HCT116 (cell line): Measurements from ENCODE around the gene HEXA. TPM values are rescaled to one million over a fixed set of nuclear protein-coding genes. Genes with fewer than 3 reads are reported as not detected.

Source experiments
- ATAC-seq: fragments of 200-7000 bp; cut with Tn5 transposase; 2 replicates; pipeline ENCODE4 v1.9.1; 2020; ENCODE audit warnings: mild to moderate bottlenecking, moderate library complexity
- BruUV-seq: library from RNA; stranded (reverse); fragments of 400-500 nt; replicated peaks from 2 replicates; lab custom pipeline; 2021; lab: Mats Ljungman, UMichigan
- CTCF ChIA-PET: fragments of 300-600 bp; sonication (Branson Sonifier 250); formaldehyde crosslinking; loops from one replicate; lab custom pipeline; 2021; ENCODE audit warnings: antibody characterized with exemption; lab: Charles Lee
- POLR2A ChIA-PET: fragments of 300-600, 350-600 bp; sonication (Branson Sonifier 250); formaldehyde crosslinking; loops from one replicate; lab custom pipeline; 2021; ENCODE audit warnings: antibody characterized with exemption; lab: Charles Lee
- RAD21 ChIA-PET, 2 experiments: fragments of 300-600 bp; sonication (Branson Sonifier 250); formaldehyde crosslinking; loops; one replicate each; lab custom pipeline; 2023; ENCODE audit warnings: low total read pairs in 2 of 2; ENCODE audit not compliant: uncharacterized antibody in 2 of 2, unreplicated experiment in 2 of 2, low non-redundant PET in 1 of 2; lab: Charles Lee
- DNase-seq: peaks from one replicate; pipeline ENCODE4 v3.0.0-alpha.2; 2010; ENCODE audit warnings: low read depth, low spot score
- H2AFZ ChIP-seq: fragments of 200-600 bp; shearing (Covaris generic), sonication (generic); 2 replicates; pipeline ENCODE4 v1.6.1; 2017; ENCODE audit warnings: low read depth, mixed run types, mixed read lengths, antibody characterized with exemption, low read length; ENCODE audit not compliant: poor library complexity, severe bottlenecking
- H3K27ac ChIP-seq: 2 replicates; pipeline ENCODE4 v1.5.1; 2012; ENCODE audit warnings: low read depth, low read length
- H3K27me3 ChIP-seq: fragments of 200-600 bp; sonication (generic); 2 replicates; pipeline ENCODE4 v1.6.1; 2016; ENCODE audit warnings: mixed run types, low read length, mixed read lengths; ENCODE audit not compliant: insufficient read depth
- H3K36me3 ChIP-seq, 2 experiments: fragments of 200-500 bp in 1 of 2; fragments of 200-600 bp in 1 of 2; sonication (Bioruptor generic) in 1 of 2; sonication (generic) in 1 of 2; 2 replicates each; pipeline versions ENCODE4 v1.5.1 to v1.6.1; 2014 to 2016; ENCODE audit warnings: low read length in 2 of 2, inconsistent platforms in 1 of 2, mixed read lengths in 1 of 2, mixed run types in 1 of 2; ENCODE audit not compliant: insufficient read depth in 2 of 2, control insufficient read depth in 1 of 2
- H3K4me1 ChIP-seq, 2 experiments: fragments of 200-600 bp in 1 of 2; sonication (generic) in 1 of 2; 2 replicates each; pipeline versions ENCODE4 v1.5.1 to v1.6.1; 2012 to 2017; ENCODE audit warnings: low read length in 2 of 2, inconsistent platforms in 1 of 2, mild to moderate bottlenecking in 1 of 2, mixed read lengths in 1 of 2, mixed run types in 1 of 2, moderate library complexity in 1 of 2; ENCODE audit not compliant: insufficient read depth in 2 of 2, control insufficient read depth in 1 of 2
- H3K4me2 ChIP-seq: fragments of 200-600 bp; sonication (generic); 2 replicates; pipeline ENCODE4 v1.6.1; 2017; ENCODE audit warnings: mixed run types, low read length, mixed read lengths
- H3K4me3 ChIP-seq, 2 experiments: fragments of 200-600 bp in 1 of 2; sonication (generic) in 1 of 2; replicated peaks in 1 of 2; 2 replicates each; pipeline ENCODE4 v1.5.1; 2011 to 2016; ENCODE audit warnings: low read length in 2 of 2, control low read depth in 1 of 2, low read depth in 1 of 2, mild to moderate bottlenecking in 1 of 2, mixed read lengths in 1 of 2, mixed run types in 1 of 2
- H3K79me2 ChIP-seq: fragments of 200-600 bp; sonication (generic); 2 replicates; pipeline ENCODE4 v1.6.1; 2017; ENCODE audit warnings: mild to moderate bottlenecking, mixed run types, low read length, moderate library complexity, mixed read lengths; ENCODE audit not compliant: insufficient read depth
- H3K9ac ChIP-seq: fragments of 200-600 bp; sonication (generic); 2 replicates; pipeline ENCODE4 v1.6.1; 2016; ENCODE audit warnings: low read length, mixed read lengths
- H3K9me2 ChIP-seq: fragments of 200-600 bp; sonication (generic), shearing (Covaris generic); 2 replicates; pipeline ENCODE4 v1.6.1; 2017; ENCODE audit warnings: mixed run types, mild to moderate bottlenecking, moderate library complexity; ENCODE audit not compliant: insufficient read depth
- H3K9me3 ChIP-seq, 2 experiments: fragments of 200-500 bp in 1 of 2; fragments of 200-600 bp in 1 of 2; sonication (Bioruptor generic) in 1 of 2; sonication (generic) in 1 of 2; 2 replicates each; pipeline ENCODE4 v1.6.1; 2014 to 2017; ENCODE audit warnings: low read length in 2 of 2, mixed read lengths in 2 of 2, inconsistent platforms in 1 of 2, low read depth in 1 of 2, mild to moderate bottlenecking in 1 of 2, mixed run types in 1 of 2, moderate library complexity in 1 of 2; ENCODE audit not compliant: control insufficient read depth in 1 of 2, insufficient read depth in 1 of 2
- H4K20me1 ChIP-seq: fragments of 200-600 bp; sonication (generic), shearing (Covaris generic); 2 replicates; pipeline ENCODE4 v1.6.1; 2017; ENCODE audit warnings: mixed run types, mild to moderate bottlenecking, moderate library complexity; ENCODE audit not compliant: insufficient read depth
- ATF3 ChIP-seq: IDR thresholded peaks from 2 replicates; pipeline ENCODE4 v1.6.1; 2012
- CBX3 ChIP-seq: IDR thresholded peaks from 2 replicates; pipeline ENCODE4 v1.6.1; 2012; ENCODE audit warnings: low read depth
- CEBPB ChIP-seq: IDR thresholded peaks from 2 replicates; pipeline ENCODE4 v1.6.1; 2012; ENCODE audit warnings: low read depth
- CTCF ChIP-seq, 3 experiments: fragments of 200-600 bp in 1 of 3; sonication (generic) in 1 of 3; IDR thresholded peaks in 2 of 3; conservative IDR thresholded peaks in 1 of 3; 2 replicates each; pipeline ENCODE4 v1.5.1; 2012 to 2017; ENCODE audit warnings: low read depth in 2 of 3, low read length in 2 of 3, antibody characterized with exemption in 1 of 3, borderline replicate concordance in 1 of 3, control low read depth in 1 of 3, mild to moderate bottlenecking in 1 of 3, mixed read lengths in 1 of 3, mixed run types in 1 of 3, moderate library complexity in 1 of 3; ENCODE audit not compliant: insufficient read depth in 1 of 3
- EGR1 ChIP-seq: IDR thresholded peaks from 2 replicates; pipeline ENCODE4 v1.6.1; 2012; ENCODE audit warnings: low read depth
- EZH2phosphoT487 ChIP-seq: fragments of 200-600 bp; IDR thresholded peaks from 2 replicates; pipeline ENCODE4 v1.6.1; 2018; ENCODE audit warnings: antibody characterized with exemption, borderline replicate concordance
- FOSL1 ChIP-seq: IDR thresholded peaks from 2 replicates; pipeline ENCODE4 v1.6.1; 2012; ENCODE audit warnings: low read depth
- MAX ChIP-seq: IDR thresholded peaks from 2 replicates; pipeline ENCODE4 v1.6.1; 2012
- POLR2A ChIP-seq: IDR thresholded peaks from 2 replicates; pipeline ENCODE4 v1.7.0; 2011; ENCODE audit warnings: borderline replicate concordance; ENCODE audit not compliant: insufficient read depth, insufficient read length; ENCODE audit errors: extremely low read depth
- POLR2AphosphoS5 ChIP-seq: IDR thresholded peaks from 2 replicates; pipeline ENCODE4 v1.6.1; 2011; ENCODE audit warnings: mild to moderate bottlenecking, low read depth, low read length, moderate library complexity
- RAD21 ChIP-seq: IDR thresholded peaks from 2 replicates; pipeline ENCODE4 v1.6.1; 2012; ENCODE audit warnings: low read depth, mild to moderate bottlenecking
- REST ChIP-seq: IDR thresholded peaks from 2 replicates; pipeline ENCODE4 v1.6.1; 2012; ENCODE audit warnings: low read depth
- SIN3A ChIP-seq: IDR thresholded peaks from 2 replicates; pipeline ENCODE4 v1.6.1; 2012; ENCODE audit warnings: low read depth
- SP1 ChIP-seq: IDR thresholded peaks from 2 replicates; pipeline ENCODE4 v1.6.1; 2012; ENCODE audit warnings: low read depth
- SRF ChIP-seq: IDR thresholded peaks from 2 replicates; pipeline ENCODE4 v1.6.1; 2012; ENCODE audit warnings: low read depth
- TCF7L2 ChIP-seq: IDR thresholded peaks from 2 replicates; pipeline ENCODE4 v1.7.0; 2011; ENCODE audit warnings: borderline replicate concordance, inconsistent platforms; ENCODE audit not compliant: insufficient read depth, insufficient read length; ENCODE audit errors: extremely low read depth
- YY1 ChIP-seq: IDR thresholded peaks from 2 replicates; pipeline ENCODE4 v1.6.1; 2011; ENCODE audit warnings: low read length, low read depth, moderate library complexity, mild to moderate bottlenecking; ENCODE audit not compliant: insufficient replicate concordance; ENCODE audit errors: extremely low read depth
- ZFX ChIP-seq: fragments of 450-650 bp; IDR thresholded peaks from 2 replicates; pipeline ENCODE4 v1.6.1; 2017
- intact Hi-C: fragments of 100-400 bp; cut with micrococcal nuclease; formaldehyde crosslinking; loops from 2 replicates; pipeline ENCODE4 v1.10.0; 2022
- total RNA-seq: library from RNA; stranded (reverse); gene quantifications from one replicate; pipeline ENCODE4 v1.2.1, GENCODE V29; 2021; ENCODE audit not compliant: unreplicated experiment

The HEXA gene
- total RNA-seq, 1 experiment from 2014 or later: 57.1 TPM

- ATAC-seq: no peak
- no peak for DNase-seq
- TF ChIP-seq CTCF (IDR thresholded peaks at IDR 0.05 in 2 of 3, conservative IDR thresholded peaks at IDR 0.05 in 1 of 3; ENCODE audit: borderline replicate concordance in 1 of 3, insufficient read depth in 1 of 3, low read depth in 2 of 3, low read length in 2 of 3) (no peak), ZFX (no peak)
- ChIA-PET POLR2A (no interaction called here), CTCF (no interaction called here), RAD21 (no interaction called here)
- Histone ChIP-seq H2AFZ (no peak overlapping the region), H3K4me3 (no peak overlapping the region), H3K27ac (no peak overlapping the region), H3K36me3 (no peaks in the 10 kb centered on the region), H3K9me2 (no peaks in the 10 kb centered on the region), H3K9ac (no peak overlapping the region), H4K20me1 (no peaks in the 10 kb centered on the region), H3K79me2 (no peaks in the 10 kb centered on the region), H3K9me3 (no peaks in the 10 kb centered on the region), H3K4me2 (no peak overlapping the region), H3K4me1 (no peaks in the 10 kb centered on the region), H3K27me3 (peaks cover 62% of the 10 kb centered on the region)
- intact Hi-C loops: no loop called here
- no TSS peak for BruUV-seq
Measured at GRCh38 chr15:72406936-72407335, 31.1 kb upstream of the HEXA start.

GRCh38 chr15:72404841-72405240, 29.0 kb upstream of the HEXA start:
- RAD21 ChIA-PET: no interaction called here
- no peaks in the 10 kb centered on the region for H3K9me2 ChIP-seq
- peaks cover 62% of the 10 kb centered on the region for H3K27me3 ChIP-seq
- no peak overlapping the region for H3K27ac ChIP-seq
- POLR2A ChIA-PET: no interaction called here
- H3K4me1 ChIP-seq: no peaks in the 10 kb centered on the region
- no peaks in the 10 kb centered on the region for H3K79me2 ChIP-seq
- H3K4me2 ChIP-seq: no peak overlapping the region
- DNase-seq (no peak), ATAC-seq (no peak)
- H3K36me3 ChIP-seq: no peaks in the 10 kb centered on the region
- intact Hi-C loops: no loop called here
- H3K4me3 ChIP-seq: no peak overlapping the region
- H3K9me3 ChIP-seq: no peaks in the 10 kb centered on the region
- no peak overlapping the region for H2AFZ ChIP-seq
- no peaks in the 10 kb centered on the region for H4K20me1 ChIP-seq
- CTCF ChIA-PET: no interaction called here
- no TSS peak for BruUV-seq
- no peak overlapping the region for H3K9ac ChIP-seq
- TF ChIP-seq SP1 (no peak), ZFX (no peak), MAX (no peak), TCF7L2 (no peak), CBX3 (no peak), EZH2phosphoT487 (no peak), EGR1 (no peak), RAD21 (no peak), CEBPB (no peak), FOSL1 (no peak), SRF (no peak), REST (no peak), ATF3 (no peak), SIN3A (no peak), YY1 (no peak), POLR2A (no peak), POLR2AphosphoS5 (no peak)
